HG03342 (cell line): ENCODE results near the gene PTPRU.

Experiments
- ATAC-seq: cut with Tn5 transposase; IDR thresholded peaks from one replicate; pipeline ENCODE4 v1.9.1; 2021; ENCODE audit warnings: mild to moderate bottlenecking, moderate library complexity; ENCODE audit not compliant: unreplicated experiment

The PTPRU gene

DNA sequence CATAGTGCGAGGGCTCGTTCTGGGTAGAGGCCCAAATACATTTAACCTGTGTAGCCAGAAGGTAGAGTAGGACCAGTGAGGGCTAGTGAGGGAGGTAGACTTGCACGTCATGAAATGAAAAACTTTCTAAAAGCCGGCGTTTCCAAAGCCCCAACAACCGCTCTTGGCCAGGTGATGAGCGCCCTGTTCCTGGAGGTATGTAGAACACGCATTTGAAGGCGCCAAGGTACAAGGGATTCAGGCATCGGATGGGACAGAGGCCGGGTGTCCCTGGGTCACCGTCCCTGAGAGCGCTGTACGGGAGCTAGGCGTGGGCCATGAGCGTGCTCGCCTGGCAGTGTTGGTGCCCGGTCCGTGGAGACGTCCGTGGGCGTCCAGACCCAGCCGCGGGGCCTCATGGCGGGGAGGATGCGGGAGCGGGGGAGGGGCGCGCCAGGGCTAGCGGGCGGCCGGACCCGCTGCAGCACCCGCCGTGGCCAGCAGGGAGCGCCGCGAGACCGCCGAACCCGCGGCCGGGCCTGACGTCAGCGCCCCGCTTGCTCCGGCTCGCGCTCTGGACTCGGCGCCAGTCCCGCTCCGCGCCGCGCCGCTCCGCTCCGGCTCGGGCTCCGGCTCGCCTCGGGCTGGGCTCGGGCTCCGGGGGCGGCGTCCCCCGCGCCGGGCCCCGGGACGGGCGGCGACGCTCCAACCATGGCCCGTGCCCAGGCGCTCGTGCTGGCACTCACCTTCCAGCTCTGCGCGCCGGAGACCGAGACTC is at the start of gene PTPRU:
PTPRU (plus strand) TSS at position 568 of the 757 bp plus-strand sequence; CDS start at position 691, 123 bp downstream.
- ATAC-seq = peak; percentile 76

- no peak for ATAC-seq
Observed at GRCh38 chr1:29186707-29187106, 49.6 kb upstream of the PTPRU start.

DNA sequence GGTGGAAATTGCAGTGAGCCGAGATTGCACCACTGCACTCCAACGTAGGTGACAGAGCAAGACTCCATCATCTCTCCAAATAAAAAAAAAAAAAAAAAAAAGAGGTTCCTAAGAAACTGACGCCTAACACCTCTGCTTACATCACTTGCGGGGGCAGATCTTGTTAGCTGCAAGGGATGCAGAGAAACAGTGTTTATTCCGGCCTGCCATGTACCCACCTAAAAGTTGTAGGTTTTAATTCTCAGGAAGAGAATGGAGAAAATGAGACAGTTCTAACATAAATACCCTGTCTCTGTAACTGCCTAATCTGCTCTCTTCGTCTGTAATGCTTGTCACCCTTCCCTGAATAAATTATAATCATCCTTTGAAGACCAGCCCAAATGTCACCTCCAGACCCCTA is 45.6 kb upstream of the PTPRU start:
- ATAC-seq = no peak

DNA sequence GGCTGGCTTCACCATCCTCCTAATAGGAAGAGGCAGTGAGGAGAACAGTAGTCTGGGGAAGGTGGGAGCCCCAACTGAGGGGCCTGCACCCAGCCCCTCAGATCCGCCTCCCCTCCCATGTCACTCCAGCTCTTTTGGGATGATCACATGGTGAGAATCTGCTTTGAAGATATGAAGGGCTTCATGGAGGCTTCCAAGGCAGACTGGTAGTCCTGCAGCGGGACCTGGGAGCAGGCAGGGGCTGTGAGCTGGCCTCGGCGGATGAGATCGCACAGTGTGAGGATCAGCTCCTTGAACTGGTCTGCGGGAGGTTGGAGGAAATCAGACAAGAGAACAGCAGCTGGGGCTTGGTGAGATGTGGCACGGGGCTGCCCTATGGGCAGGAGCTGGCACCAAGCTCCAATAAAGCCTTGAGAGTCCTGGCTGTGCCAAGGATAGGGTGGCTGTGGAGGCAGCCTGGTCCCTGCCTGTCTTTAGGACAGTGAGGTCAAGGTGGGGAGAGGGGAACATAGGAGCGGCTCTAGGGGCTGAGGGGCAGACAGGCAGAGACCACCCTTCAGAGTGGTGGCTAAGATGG is 42.4 kb upstream of the PTPRU start:
- no peak for ATAC-seq

DNA sequence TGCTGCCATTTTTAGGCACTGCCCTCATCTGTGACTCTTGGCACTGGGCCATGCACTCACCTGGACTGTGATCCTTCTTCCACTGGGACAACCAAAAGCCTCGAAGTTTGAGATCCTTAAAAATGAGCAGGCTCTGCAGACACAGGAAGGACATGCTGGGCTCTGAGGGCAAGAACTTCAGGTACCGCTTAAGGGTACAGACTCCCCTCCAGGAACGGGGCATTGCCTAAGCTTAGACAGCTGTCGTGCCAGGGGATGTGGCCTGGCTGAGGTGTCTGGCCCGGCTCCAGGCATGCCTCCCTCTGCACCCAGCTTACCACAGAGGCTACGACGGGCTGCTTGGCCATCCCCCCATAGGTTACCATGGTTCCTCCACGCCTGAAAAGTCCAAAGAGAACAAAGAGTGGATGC is 40.4 kb upstream of the PTPRU start:
- ATAC-seq = no peak

- ATAC-seq = no peak
Observed at GRCh38 chr1:29196863-29197589, 39.3 kb upstream of the PTPRU start.

DNA sequence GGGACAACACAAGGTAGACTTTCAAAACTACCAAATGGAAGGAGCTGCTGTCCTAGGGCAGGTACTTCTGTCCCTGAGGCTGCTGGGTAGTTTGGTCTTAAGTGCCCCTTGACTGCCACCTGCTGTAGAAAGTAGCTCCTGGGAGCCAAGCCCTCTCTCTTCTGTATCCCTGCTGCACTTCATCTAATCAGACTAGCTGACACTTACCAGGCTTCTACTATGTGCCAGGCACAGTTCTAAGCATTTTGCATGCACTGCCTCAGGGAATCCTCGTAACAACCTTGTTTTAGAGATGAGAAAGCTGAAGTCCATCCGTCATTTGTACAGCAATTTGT is 38.8 kb upstream of the PTPRU start:
- no peak for ATAC-seq

DNA sequence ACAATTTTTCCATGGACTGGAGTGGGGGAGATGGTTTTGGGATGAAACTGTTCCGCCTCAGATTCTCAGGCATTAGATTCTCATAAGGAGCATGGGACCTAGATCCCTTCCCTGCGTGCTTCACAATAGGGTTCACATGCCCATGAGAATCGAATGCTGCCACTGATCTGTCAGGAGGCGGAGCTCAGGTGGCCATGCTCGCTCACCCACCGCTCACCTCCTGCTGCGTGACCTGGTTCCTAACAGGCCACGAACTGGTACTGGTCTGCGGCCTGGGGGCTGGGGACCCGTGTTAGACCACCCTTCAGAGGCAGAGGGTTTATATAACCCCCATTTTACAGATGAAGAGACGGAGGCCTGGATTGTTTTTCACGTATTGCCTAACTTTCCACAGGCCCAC is 38.3 kb upstream of the PTPRU start:
- no peak for ATAC-seq

DNA sequence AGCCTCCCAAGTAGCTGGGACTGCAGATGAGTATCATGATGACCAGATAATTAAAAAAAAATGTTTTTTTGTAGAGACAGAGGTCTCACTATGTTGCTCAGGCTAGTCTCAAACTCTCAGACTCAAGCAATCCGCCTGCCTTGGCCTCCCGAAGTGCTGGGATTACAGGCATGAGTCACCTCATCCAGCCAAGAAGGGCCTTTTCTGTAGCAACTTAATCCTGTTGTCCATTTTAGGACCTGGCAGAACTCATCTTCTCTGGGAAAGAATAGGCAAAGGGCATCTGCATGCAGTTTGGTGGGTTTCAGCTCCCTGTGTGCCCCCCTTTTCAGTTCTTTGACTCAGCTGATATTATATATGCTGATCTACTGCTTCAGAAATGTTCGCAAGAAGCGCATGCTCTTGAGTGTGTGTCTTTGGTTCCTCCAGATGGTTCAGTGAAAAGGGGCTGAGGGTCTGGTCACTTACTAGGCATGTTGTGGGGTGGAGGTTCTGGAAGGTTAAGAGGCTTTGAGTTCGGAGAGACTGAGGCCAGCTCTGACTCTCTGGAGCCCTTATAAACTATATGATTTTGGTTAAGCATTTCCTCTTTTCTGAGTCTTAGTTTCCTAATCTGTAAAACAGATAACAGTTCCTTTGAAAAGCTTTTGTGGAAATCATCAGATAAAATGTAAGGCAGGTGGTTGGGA is 35.3 kb upstream of the PTPRU start:
- no peak for ATAC-seq

DNA sequence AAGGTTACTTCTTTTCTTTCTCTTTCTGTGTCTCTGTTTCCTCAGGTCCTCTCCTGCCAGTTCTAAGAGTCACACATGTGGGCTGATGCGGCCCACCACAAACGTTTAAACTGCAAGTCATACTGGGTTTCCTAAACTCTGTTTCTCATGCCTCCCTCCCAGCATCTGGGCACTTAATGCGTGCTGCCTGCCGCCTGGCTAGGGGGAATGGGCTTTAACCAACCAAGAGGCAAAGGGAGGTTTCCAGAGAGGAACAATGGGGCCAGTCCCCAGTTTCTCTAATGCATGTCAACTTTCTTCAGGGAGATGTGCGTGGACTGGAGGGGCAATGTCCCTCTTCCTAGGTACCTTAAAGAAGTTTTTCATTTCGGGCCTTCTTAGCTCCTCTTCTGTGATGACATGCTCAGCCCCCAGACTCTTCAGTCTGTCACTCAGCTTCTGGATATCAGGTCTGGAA is 34.7 kb upstream of the PTPRU start:
- ATAC-seq = no peak

DNA sequence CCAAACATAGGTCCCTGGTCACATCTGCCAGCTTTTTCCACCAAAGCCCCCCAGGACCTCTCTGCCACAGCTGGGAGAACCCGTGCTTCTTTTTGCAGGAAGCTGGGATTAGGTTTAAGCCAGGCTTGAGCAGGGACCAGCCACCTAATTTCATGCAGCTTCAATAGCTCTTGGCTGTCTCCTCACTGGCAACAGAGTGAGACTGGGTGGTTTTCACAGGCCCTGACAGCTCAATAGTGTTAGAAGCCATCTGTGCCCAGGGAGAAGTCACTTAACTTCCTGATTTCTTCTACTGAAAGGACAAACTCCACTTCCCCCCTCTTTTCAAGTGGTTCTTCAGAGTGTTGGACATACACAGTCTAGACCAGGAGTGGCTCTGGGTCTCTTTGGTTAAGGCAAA is 34.3 kb upstream of the PTPRU start:
- no peak for ATAC-seq

GRCh38 chr1:29202584-29203340 is 33.6 kb upstream of the PTPRU start:
- ATAC-seq = no peak

DNA sequence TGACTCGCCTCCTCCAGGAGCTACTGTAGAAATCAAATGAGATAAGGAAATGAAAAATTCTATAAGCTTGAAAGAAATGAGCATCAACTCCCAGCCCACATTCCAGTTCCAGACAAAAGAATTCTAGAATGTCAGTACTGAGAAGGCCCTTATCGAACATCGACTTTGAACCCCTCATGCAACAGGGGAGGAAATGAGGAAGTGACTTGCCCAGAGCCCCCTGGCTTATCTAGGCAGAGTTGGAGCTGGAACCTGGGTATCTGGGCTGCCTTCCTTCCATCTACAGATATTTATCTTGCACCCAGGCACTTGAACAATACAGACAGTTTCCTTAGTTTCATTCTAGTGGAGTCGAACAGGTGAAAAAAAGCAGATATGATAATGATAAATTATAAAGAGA is 27.9 kb upstream of the PTPRU start:
- no peak for ATAC-seq

DNA sequence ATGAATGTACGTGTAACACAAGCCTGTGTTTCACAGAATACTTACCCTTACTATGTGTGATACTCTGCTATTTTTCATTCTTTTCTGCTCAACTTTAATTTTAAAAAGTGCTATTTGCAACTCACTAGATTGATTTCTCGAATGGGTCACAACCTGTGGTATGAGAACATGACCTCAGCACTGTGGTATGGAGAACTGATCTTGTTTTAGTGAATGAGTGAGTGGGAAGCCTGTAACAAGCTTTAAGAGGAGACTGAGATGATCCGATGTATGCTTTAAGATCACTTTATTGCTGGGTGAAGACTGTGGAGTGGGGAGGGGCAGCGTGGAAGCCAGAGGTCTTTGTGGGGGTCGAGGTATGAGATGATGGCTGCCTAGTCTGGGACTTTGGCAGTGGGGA is 27.1 kb upstream of the PTPRU start:
- ATAC-seq = no peak

- peak; percentile 51 for ATAC-seq
Observed at GRCh38 chr1:29210278-29211085, 25.8 kb upstream of the PTPRU start.

DNA sequence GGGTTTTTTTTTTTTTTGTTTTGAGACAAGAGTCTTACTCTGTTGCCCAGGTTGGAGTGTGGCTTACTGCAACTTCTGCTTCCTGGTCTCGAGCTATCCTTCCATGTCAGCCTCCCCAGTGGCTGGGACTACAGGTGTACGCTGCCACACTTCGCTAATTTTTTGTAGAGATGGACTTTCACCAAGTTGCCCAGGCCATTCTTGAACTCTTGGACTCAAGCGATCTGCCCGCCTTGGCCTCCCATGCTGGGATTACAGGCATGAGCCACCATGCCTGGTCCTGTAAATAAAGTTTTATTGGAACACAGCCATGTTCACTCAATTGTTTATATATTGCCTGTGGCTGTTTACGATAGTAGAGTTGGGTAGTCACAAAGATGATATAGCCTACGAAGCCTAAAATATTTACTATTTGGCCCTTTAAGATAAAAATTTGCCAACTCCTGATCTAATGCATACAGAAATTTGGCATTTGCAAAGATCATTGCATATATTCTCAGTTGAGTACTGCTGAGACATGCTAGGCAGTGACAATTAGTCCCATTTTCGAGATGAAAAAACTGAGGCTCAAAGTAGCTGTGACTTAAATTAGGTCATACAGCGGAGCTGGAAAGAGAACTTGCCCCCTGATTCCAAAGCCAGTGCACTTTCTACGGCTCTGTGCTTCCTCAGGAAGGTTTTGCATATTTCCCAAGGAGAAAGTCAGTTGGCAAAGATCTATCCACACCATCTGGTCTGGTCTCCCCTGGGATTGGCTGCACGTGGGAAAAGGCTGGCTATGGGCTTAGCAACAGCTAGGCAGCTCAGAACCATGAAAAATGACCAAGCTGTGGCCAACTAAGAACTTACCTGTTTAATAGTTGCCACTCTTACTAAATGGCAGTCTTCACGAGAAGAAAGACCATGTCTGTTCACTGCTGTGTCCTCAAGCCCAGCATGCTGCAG is 25.0 kb upstream of the PTPRU start:
- ATAC-seq = no peak

GRCh38 chr1:29213055-29213454 is 23.3 kb upstream of the PTPRU start:
- no peak for ATAC-seq

DNA sequence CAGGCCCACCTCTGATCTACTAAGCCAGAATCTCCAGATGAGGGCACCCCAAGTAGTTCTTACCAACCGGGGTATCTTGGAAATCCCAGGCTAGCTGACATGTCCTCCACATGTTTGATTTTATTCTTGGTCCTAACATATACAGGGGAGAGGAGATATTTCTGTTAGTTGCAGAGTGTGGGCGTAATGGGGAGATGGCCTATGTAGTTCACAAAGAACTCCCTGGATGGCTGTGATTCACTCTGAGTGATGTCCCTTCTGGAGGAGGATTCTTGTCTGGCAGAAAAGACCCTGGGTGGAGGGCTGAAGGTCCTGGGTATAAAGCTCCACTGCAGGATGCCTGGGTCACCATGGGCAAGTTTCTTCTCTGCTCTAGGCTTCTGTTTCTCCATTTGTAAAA is 18.7 kb upstream of the PTPRU start:
- ATAC-seq = no peak

GRCh38 chr1:29218223-29218622 is 18.1 kb upstream of the PTPRU start:
- ATAC-seq = no peak
